ENCODE measurements around the gene RLBP1.

Gene RLBP1

GRCh38 chr15:89197503-89197971 is 23.8 kb downstream of the RLBP1 start:
- FAIRE-seq (no peak), DNase-seq (ENCODE audit: insufficient read length, low spot score) (no peak)
- TF ChIP-seq POLR2AphosphoS5 (IDR thresholded peaks at IDR 0.05; ENCODE audit: low read depth, low read length) (no peak), POLR2A (IDR thresholded peaks at IDR 0.05; ENCODE audit: low read depth, low read length) (no peak), POU2F2 (IDR thresholded peaks at IDR 0.05; ENCODE audit: low read depth, low read length) (no peak), PAX5 (IDR thresholded peaks at IDR 0.05; ENCODE audit: insufficient read depth, low read length, severe bottlenecking) (no peak), TAF1 (IDR thresholded peaks at IDR 0.05; ENCODE audit: low read depth, low read length) (no peak), SPI1 (IDR thresholded peaks at IDR 0.05; ENCODE audit: low read depth, low read length) (no peak)

DNA sequence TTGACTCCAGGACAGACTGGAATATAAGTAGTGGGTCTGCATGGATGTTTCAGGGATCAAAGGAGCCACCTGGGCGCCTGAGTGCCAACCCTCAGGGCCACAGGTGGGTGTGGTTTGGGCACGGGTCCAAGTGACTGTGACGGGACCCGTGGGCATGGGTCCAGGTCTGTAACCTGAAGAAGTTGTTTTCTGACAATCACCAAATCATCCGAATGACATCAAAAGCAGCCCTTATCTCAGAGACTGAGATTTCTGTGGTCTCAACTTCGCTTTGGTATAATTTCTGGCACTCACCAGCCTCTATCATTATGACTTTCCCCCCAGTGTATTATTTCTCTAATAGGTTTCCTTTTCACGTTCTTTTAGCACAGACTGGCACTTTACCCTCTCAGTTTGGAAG is 24.4 kb downstream of the RLBP1 start:
- DNase-seq (ENCODE audit: insufficient read length, low spot score) (no peak), FAIRE-seq (no peak)
- TF ChIP-seq SPI1 (IDR thresholded peaks at IDR 0.05; ENCODE audit: low read depth, low read length) (no peak), POLR2A (IDR thresholded peaks at IDR 0.05; ENCODE audit: low read depth, low read length) (no peak), PAX5 (IDR thresholded peaks at IDR 0.05; ENCODE audit: insufficient read depth, low read length, severe bottlenecking) (no peak), POLR2AphosphoS5 (IDR thresholded peaks at IDR 0.05; ENCODE audit: low read depth, low read length) (no peak), POU2F2 (IDR thresholded peaks at IDR 0.05; ENCODE audit: low read depth, low read length) (no peak), TAF1 (IDR thresholded peaks at IDR 0.05; ENCODE audit: low read depth, low read length) (no peak)

DNA sequence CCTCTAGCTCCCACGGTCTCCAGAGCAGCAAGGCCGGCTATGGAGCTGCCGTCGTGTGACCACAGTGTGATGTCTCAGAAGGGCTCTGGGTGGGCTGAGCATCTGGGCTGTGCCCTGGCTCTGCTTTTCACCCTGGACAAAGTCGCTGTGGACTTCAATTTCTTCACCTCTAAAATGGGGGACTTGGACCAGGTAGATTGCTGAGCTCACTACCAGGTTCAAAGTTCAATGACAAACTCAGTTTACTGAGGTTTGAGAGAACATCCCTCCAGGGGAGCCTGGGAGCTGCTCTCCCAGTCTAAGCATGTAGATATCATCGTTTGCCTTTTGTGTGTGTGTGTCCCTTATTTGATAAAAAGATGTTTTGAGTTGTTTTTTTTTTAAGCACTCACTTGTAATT is 25.1 kb downstream of the RLBP1 start:
- DNase-seq (ENCODE audit: insufficient read length, low spot score) (no peak), FAIRE-seq (no peak)
- TF ChIP-seq POLR2A (IDR thresholded peaks at IDR 0.05; ENCODE audit: low read depth, low read length): no peak
- no peak for TF ChIP-seq POLR2AphosphoS5 (IDR thresholded peaks at IDR 0.05; ENCODE audit: low read depth, low read length)
- no peak for TF ChIP-seq PAX5 (IDR thresholded peaks at IDR 0.05; ENCODE audit: insufficient read depth, low read length, severe bottlenecking)
- TF ChIP-seq TAF1 (IDR thresholded peaks at IDR 0.05; ENCODE audit: low read depth, low read length): no peak
- TF ChIP-seq SPI1 (IDR thresholded peaks at IDR 0.05; ENCODE audit: low read depth, low read length): no peak
- no peak for TF ChIP-seq POU2F2 (IDR thresholded peaks at IDR 0.05; ENCODE audit: low read depth, low read length)

DNA sequence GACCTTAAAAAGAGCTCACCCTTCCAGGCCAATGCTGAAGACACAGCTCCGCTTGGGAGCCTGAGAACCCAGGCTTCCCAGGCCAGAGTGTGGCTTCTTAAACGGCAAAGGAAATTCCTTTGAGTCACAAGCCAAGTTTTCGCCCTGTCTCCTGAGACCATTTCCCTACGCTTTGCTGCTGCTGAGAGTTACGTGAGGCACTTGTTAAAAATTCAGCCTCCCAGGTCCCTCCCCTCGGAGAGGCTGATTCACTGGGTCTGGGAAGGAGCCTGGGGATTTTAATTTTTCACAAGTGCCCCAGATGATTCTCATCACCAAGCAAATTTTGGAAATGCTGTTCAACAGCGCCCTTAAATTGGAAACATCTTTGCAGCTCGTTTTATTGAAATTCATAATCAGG is 25.5 kb downstream of the RLBP1 start:
- FAIRE-seq: no peak
- TF ChIP-seq POLR2AphosphoS5 (IDR thresholded peaks at IDR 0.05; ENCODE audit: low read depth, low read length): no peak
- no peak for TF ChIP-seq TAF1 (IDR thresholded peaks at IDR 0.05; ENCODE audit: low read depth, low read length)
- no peak for TF ChIP-seq POLR2A (IDR thresholded peaks at IDR 0.05; ENCODE audit: low read depth, low read length)
- no peak for TF ChIP-seq SPI1 (IDR thresholded peaks at IDR 0.05; ENCODE audit: low read depth, low read length)
- no peak for TF ChIP-seq POU2F2 (IDR thresholded peaks at IDR 0.05; ENCODE audit: low read depth, low read length)
- TF ChIP-seq PAX5 (IDR thresholded peaks at IDR 0.05; ENCODE audit: insufficient read depth, low read length, severe bottlenecking): no peak
- no peak for DNase-seq (ENCODE audit: insufficient read length, low spot score)

DNA sequence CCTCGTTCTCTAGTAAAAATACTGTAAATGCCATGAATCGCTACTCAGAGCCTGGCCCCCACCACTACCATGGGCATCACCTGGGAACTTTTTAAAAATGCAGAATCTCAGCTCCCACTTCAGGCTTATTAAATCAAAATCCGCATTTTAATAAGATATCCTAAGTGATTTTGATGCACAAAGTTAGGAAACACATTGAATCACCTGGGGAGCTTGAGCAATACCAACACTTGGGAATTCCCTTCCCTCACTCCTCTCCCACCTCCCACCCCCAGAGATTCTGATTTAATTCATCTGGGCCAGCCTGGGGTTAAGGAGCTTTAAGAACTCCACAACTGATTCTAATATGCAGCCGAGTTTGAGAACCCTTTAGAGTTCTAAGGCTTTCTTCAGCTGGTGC is 26.8 kb downstream of the RLBP1 start:
- TF ChIP-seq TAF1 (IDR thresholded peaks at IDR 0.05; ENCODE audit: low read depth, low read length) (no peak), SPI1 (IDR thresholded peaks at IDR 0.05; ENCODE audit: low read depth, low read length) (no peak), POU2F2 (IDR thresholded peaks at IDR 0.05; ENCODE audit: low read depth, low read length) (no peak), POLR2A (IDR thresholded peaks at IDR 0.05; ENCODE audit: low read depth, low read length) (no peak), PAX5 (IDR thresholded peaks at IDR 0.05; ENCODE audit: insufficient read depth, low read length, severe bottlenecking) (no peak), POLR2AphosphoS5 (IDR thresholded peaks at IDR 0.05; ENCODE audit: low read depth, low read length) (no peak)
- no peak for DNase-seq (ENCODE audit: insufficient read length, low spot score)
- no peak for FAIRE-seq

- no peak for FAIRE-seq
- no peak for DNase-seq (ENCODE audit: insufficient read length, low spot score)
- TF ChIP-seq POLR2A (IDR thresholded peaks at IDR 0.05; ENCODE audit: low read depth, low read length) (no peak), PAX5 (IDR thresholded peaks at IDR 0.05; ENCODE audit: insufficient read depth, low read length, severe bottlenecking) (no peak), POU2F2 (IDR thresholded peaks at IDR 0.05; ENCODE audit: low read depth, low read length) (no peak), POLR2AphosphoS5 (IDR thresholded peaks at IDR 0.05; ENCODE audit: low read depth, low read length) (no peak)
These were observed 28.6 kb downstream of the RLBP1 start for GRCh38 chr15:89192766-89193165.

- DNase-seq (ENCODE audit: insufficient read length, low spot score) (no peak), FAIRE-seq (no peak)
- TF ChIP-seq TAF1 (IDR thresholded peaks at IDR 0.05; ENCODE audit: low read depth, low read length) (no peak), POU2F2 (IDR thresholded peaks at IDR 0.05; ENCODE audit: low read depth, low read length) (no peak), PAX5 (IDR thresholded peaks at IDR 0.05; ENCODE audit: insufficient read depth, low read length, severe bottlenecking) (no peak), POLR2A (IDR thresholded peaks at IDR 0.05; ENCODE audit: low read depth, low read length) (no peak), POLR2AphosphoS5 (IDR thresholded peaks at IDR 0.05; ENCODE audit: low read depth, low read length) (no peak), SPI1 (IDR thresholded peaks at IDR 0.05; ENCODE audit: low read depth, low read length) (no peak)
These were observed 29.2 kb downstream of the RLBP1 start for GRCh38 chr15:89192136-89192535.

- TF ChIP-seq POU2F2 (IDR thresholded peaks at IDR 0.05; ENCODE audit: low read depth, low read length) (no peak), PAX5 (IDR thresholded peaks at IDR 0.05; ENCODE audit: insufficient read depth, low read length, severe bottlenecking) (no peak), POLR2A (IDR thresholded peaks at IDR 0.05; ENCODE audit: low read depth, low read length) (no peak), SPI1 (IDR thresholded peaks at IDR 0.05; ENCODE audit: low read depth, low read length) (no peak), POLR2AphosphoS5 (IDR thresholded peaks at IDR 0.05; ENCODE audit: low read depth, low read length) (no peak), TAF1 (IDR thresholded peaks at IDR 0.05; ENCODE audit: low read depth, low read length) (no peak)
- FAIRE-seq (no peak), DNase-seq (ENCODE audit: insufficient read length, low spot score) (no peak)
These were observed 33.3 kb downstream of the RLBP1 start for GRCh38 chr15:89187986-89188514.

GRCh38 chr15:89187301-89187985 is 33.9 kb downstream of the RLBP1 start:
- DNase-seq (ENCODE audit: insufficient read length, low spot score): no peak
- FAIRE-seq: no peak
- TF ChIP-seq PAX5 (IDR thresholded peaks at IDR 0.05; ENCODE audit: insufficient read depth, low read length, severe bottlenecking): no peak
- no peak for TF ChIP-seq SPI1 (IDR thresholded peaks at IDR 0.05; ENCODE audit: low read depth, low read length)
- no peak for TF ChIP-seq POU2F2 (IDR thresholded peaks at IDR 0.05; ENCODE audit: low read depth, low read length)
- TF ChIP-seq TAF1 (IDR thresholded peaks at IDR 0.05; ENCODE audit: low read depth, low read length): no peak
- TF ChIP-seq POLR2A (IDR thresholded peaks at IDR 0.05; ENCODE audit: low read depth, low read length): no peak
- no peak for TF ChIP-seq POLR2AphosphoS5 (IDR thresholded peaks at IDR 0.05; ENCODE audit: low read depth, low read length)

Measured in GM12891 (cell line).